Neural cell (in vitro differentiated cells): ENCODE measurements around the gene WDFY3. TPM values are rescaled to one million over a fixed set of nuclear protein-coding genes. Genes with fewer than 3 reads are reported as not detected.
"Not testable (repeated sequence)": the region's sequence is repeated elsewhere in the genome, so short reads cannot be mapped to it uniquely, and the experiment has no call there.

Experiments
- H2AFZ ChIP-seq: fragments of 200-600, 300-800 bp; sonication (generic), shearing (Covaris generic); 2 replicates; pipeline ENCODE4 v1.6.0; 2014; ENCODE audit warnings: low read depth, mild to moderate bottlenecking, antibody characterized with exemption, low read length, moderate library complexity
- H3F3A ChIP-seq: fragments of 200-600 bp; shearing (Covaris generic); 2 replicates; pipeline ENCODE4 v1.6.1; 2016; ENCODE audit warnings: mild to moderate bottlenecking, moderate library complexity, mixed read lengths, antibody characterized with exemption, low read length; ENCODE audit not compliant: insufficient read depth, poor library complexity, severe bottlenecking
- H3K27ac ChIP-seq: fragments of 200-600, 300-800 bp; sonication (generic), shearing (Covaris generic); 2 replicates; pipeline ENCODE4 v1.5.1; 2014; ENCODE audit warnings: mild to moderate bottlenecking, low read length, moderate library complexity
- H3K27me3 ChIP-seq: fragments of 300-800, 200-600 bp; sonication (generic), shearing (Covaris generic); 2 replicates; pipeline ENCODE4 v1.6.0; 2014; ENCODE audit warnings: mild to moderate bottlenecking, low read depth, low read length, moderate library complexity; ENCODE audit not compliant: insufficient read depth
- H3K36me3 ChIP-seq: fragments of 300-800, 200-600 bp; sonication (generic), shearing (Covaris generic); 2 replicates; pipeline ENCODE4 v1.5.1; 2014; ENCODE audit warnings: mild to moderate bottlenecking, antibody characterized with exemption, low read length, moderate library complexity; ENCODE audit not compliant: insufficient read depth
- H3K4me2 ChIP-seq: fragments of 300-800, 200-600 bp; sonication (generic), shearing (Covaris generic); 2 replicates; pipeline ENCODE4 v1.6.0; 2014; ENCODE audit warnings: mild to moderate bottlenecking, low read length
- H3K4me3 ChIP-seq: fragments of 300-800, 200-600 bp; sonication (generic), shearing (Covaris generic); 2 replicates; pipeline ENCODE4 v1.5.1; 2014; ENCODE audit warnings: mild to moderate bottlenecking, low read length, moderate library complexity
- H3K79me2 ChIP-seq: fragments of 200-600 bp; shearing (Covaris generic); replicated peaks from 2 replicates; pipeline ENCODE4 v1.6.0; 2014; ENCODE audit warnings: mild to moderate bottlenecking, low read length, moderate library complexity; ENCODE audit not compliant: insufficient read depth
- H3K9ac ChIP-seq: fragments of 300-800, 200-600 bp; sonication (generic), shearing (Covaris generic); 2 replicates; pipeline ENCODE4 v1.6.1; 2016; ENCODE audit warnings: mild to moderate bottlenecking, low read length, mixed read lengths
- H3K9me2 ChIP-seq: fragments of 200-600 bp; shearing (Covaris generic); 2 replicates; pipeline ENCODE4 v1.6.1; 2016; ENCODE audit warnings: mild to moderate bottlenecking, low read length, mixed read lengths; ENCODE audit not compliant: insufficient read depth
- H3K9me3 ChIP-seq: fragments of 200-600, 300-800 bp; sonication (generic), shearing (Covaris generic); 2 replicates; pipeline ENCODE4 v1.6.1; 2016; ENCODE audit warnings: mild to moderate bottlenecking, mixed run types, low read length, moderate library complexity, mixed read lengths
- H4K20me1 ChIP-seq: fragments of 200-600 bp; shearing (Covaris generic); 2 replicates; pipeline ENCODE4 v1.6.1; 2016; ENCODE audit warnings: mild to moderate bottlenecking, mixed run types; ENCODE audit not compliant: insufficient read depth
- CTCF ChIP-seq: fragments of 450-650 bp; IDR thresholded peaks from 2 replicates; pipeline ENCODE4 v1.5.1; 2014; ENCODE audit warnings: antibody characterized with exemption, mild to moderate bottlenecking, moderate library complexity; ENCODE audit not compliant: poor library complexity, severe bottlenecking
- EP300 ChIP-seq: fragments of 450-650 bp; conservative IDR thresholded peaks from 2 replicates; pipeline ENCODE4 v1.6.1; 2014; ENCODE audit warnings: antibody characterized with exemption, mild to moderate bottlenecking, moderate library complexity; ENCODE audit not compliant: poor library complexity, severe bottlenecking
- EZH2 ChIP-seq: fragments of 200-600, 300-800 bp; shearing (Covaris generic), sonication (generic); IDR thresholded peaks from 2 replicates; pipeline ENCODE4 v1.6.1; 2014; ENCODE audit warnings: antibody characterized with exemption, low read length, borderline replicate concordance, mild to moderate bottlenecking; ENCODE audit not compliant: insufficient read depth, poor library complexity, severe bottlenecking
- MXI1 ChIP-seq: fragments of 450-650 bp; conservative IDR thresholded peaks from 2 replicates; pipeline ENCODE4 v1.6.1; 2014; ENCODE audit warnings: antibody characterized with exemption, mild to moderate bottlenecking; ENCODE audit not compliant: poor library complexity, severe bottlenecking
- POLR2AphosphoS5 ChIP-seq: IDR thresholded peaks from 2 replicates; pipeline ENCODE4 v1.6.1; 2012
- RAD21 ChIP-seq: fragments of 450-650 bp; conservative IDR thresholded peaks from 2 replicates; pipeline ENCODE4 v1.6.1; 2014; ENCODE audit warnings: antibody characterized with exemption, mild to moderate bottlenecking, moderate library complexity
- REST ChIP-seq: IDR thresholded peaks from 2 replicates; pipeline ENCODE4 v1.6.1; 2012; ENCODE audit warnings: borderline replicate concordance
- SMC3 ChIP-seq: fragments of 450-650 bp; conservative IDR thresholded peaks from 2 replicates; pipeline ENCODE4 v1.6.1; 2014; ENCODE audit warnings: antibody characterized with exemption, mild to moderate bottlenecking, moderate library complexity; ENCODE audit not compliant: poor library complexity
- TAF1 ChIP-seq: IDR thresholded peaks from 2 replicates; pipeline ENCODE4 v1.6.1; 2012; ENCODE audit warnings: low read depth
- polyA plus RNA-seq: library from polyadenylated mRNA; depleted of rRNA; stranded (reverse); fragments of >200 nt; gene quantifications from 2 replicates; pipeline ENCODE4 v1.2.3, GENCODE V29; 2014

WDFY3 gene
- polyA plus RNA-seq, 1 donor from 2014 or later = 39.8 TPM

GRCh38 chr4:84666439-84666838, 300.1 kb downstream of the WDFY3 start:
- Histone ChIP-seq H3K79me2 (no peaks in the 10 kb centered on the region), H3K4me2 (no peak overlapping the region), H3K27me3 (no peaks in the 10 kb centered on the region), H3K27ac (no peak overlapping the region), H3F3A (no peaks in the 10 kb centered on the region), H2AFZ (no peak overlapping the region), H3K36me3 (peaks cover 11% of the 10 kb centered on the region), H3K9ac (no peak overlapping the region), H4K20me1 (no peaks in the 10 kb centered on the region), H3K4me3 (no peak overlapping the region), H3K9me2 (no peaks in the 10 kb centered on the region), H3K9me3 (no peaks in the 10 kb centered on the region)
- TF ChIP-seq EZH2 (no peak), RAD21 (no peak), POLR2AphosphoS5 (no peak), MXI1 (no peak), TAF1 (no peak), EP300 (no peak), SMC3 (no peak), REST (no peak), CTCF (no peak)

GRCh38 chr4:84664767-84665166, 301.7 kb downstream of the WDFY3 start:
- H3K9me3 ChIP-seq, H2AFZ ChIP-seq, H3K4me2 ChIP-seq, H3F3A ChIP-seq, H3K9ac ChIP-seq, H3K79me2 ChIP-seq, H3K4me3 ChIP-seq, H3K9me2 ChIP-seq, H3K27me3 ChIP-seq, H3K27ac ChIP-seq, H4K20me1 ChIP-seq, H3K36me3 ChIP-seq: not testable (repeated sequence)
